ENCODE measurements around the gene GREB1. TPM values are rescaled to one million over a fixed set of nuclear protein-coding genes. Genes with fewer than 3 reads are reported as not detected.

GREB1 gene
- polyA plus RNA-seq, 1 of the 3 experiments (the other 2 are of a cell fraction): 2.9 TPM

DNA sequence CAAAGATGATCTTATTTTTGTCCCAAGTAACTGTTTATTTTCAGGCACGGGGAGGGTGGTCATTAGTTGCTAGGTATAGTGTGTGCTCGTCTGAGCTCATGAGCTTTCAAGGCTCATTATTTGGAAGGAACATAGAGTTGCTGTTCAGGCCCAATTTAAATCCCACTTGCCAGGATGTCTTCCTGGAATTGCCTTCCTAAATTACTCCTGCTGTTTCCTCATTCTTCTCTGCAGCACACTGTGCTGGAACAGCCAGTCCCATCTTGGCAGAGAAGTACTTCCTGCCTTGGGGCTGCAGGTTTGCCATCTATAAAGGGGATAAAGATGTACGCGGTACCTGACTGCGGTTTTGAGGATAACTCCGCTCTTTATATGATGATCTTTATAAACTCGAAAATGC lies 37.3 kb downstream of the GREB1 start:
- Histone ChIP-seq H3F3A (replicated peaks; ENCODE audit: insufficient read depth) (no peaks in the 10 kb centered on the region), H3K36me3 (replicated peaks in 1 of 2; ENCODE audit: control insufficient read depth in 1 of 2, insufficient read depth in 2 of 2, low read length in 1 of 2) (no peaks in the 10 kb centered on the region), H3K4me2 (no peak overlapping the region), H4K20me1 (ENCODE audit: insufficient read depth) (no peaks in the 10 kb centered on the region), H3K79me2 (ENCODE audit: insufficient read depth) (no peaks in the 10 kb centered on the region), H3K27me3 (ENCODE audit: insufficient read depth) (no peaks in the 10 kb centered on the region), H3K4me3 (ENCODE audit: low read depth in 2 of 2, low read length in 1 of 2) (no peak overlapping the region), H3K4me1 (ENCODE audit: control insufficient read depth in 1 of 2, insufficient read depth in 2 of 2, low read depth in 1 of 2, low read length in 1 of 2) (no peaks in the 10 kb centered on the region; a peak in 1 of 4 replicates), H3K9ac (no peak overlapping the region), H3K9me3 (no peaks in the 10 kb centered on the region), H2AFZ (ENCODE audit: low read depth) (no peak overlapping the region), H3K9me2 (no peaks in the 10 kb centered on the region), H3K27ac (ENCODE audit: low read depth in 2 of 2, low read length in 1 of 2) (no peak overlapping the region)
- CTCF ChIA-PET: interaction anchor here (8.2 kb wide), 1 partner anchor 12 kb away, joined by 123 read pairs; no protein-coding TSS in a partner anchor
- TF ChIP-seq SIN3A (IDR thresholded peaks at IDR 0.05; ENCODE audit: borderline replicate concordance, low read depth, low read length) (no peak), MEF2A (IDR thresholded peaks at IDR 0.05; ENCODE audit: borderline replicate concordance, low read depth) (no peak), CHD2 (IDR thresholded peaks at IDR 0.05; ENCODE audit: low read length, partially characterized antibody) (no peak), MXI1 (IDR thresholded peaks at IDR 0.05; ENCODE audit: low read depth, low read length) (no peak), TCF12 (IDR thresholded peaks at IDR 0.05) (no peak), RXRA (IDR thresholded peaks at IDR 0.05; ENCODE audit: borderline replicate concordance, low read depth) (no peak), TAF1 (IDR thresholded peaks at IDR 0.05; ENCODE audit: borderline replicate concordance, low read depth, low read length) (no peak), TEAD4 (IDR thresholded peaks at IDR 0.05; ENCODE audit: borderline replicate concordance, insufficient read depth) (no peak), FOXJ3 (CRISPR knock-in tag; IDR thresholded peaks at IDR 0.05) (no peak), NRF1 (IDR thresholded peaks at IDR 0.05; ENCODE audit: low read depth, low read length) (no peak), RAD21 (IDR thresholded peaks at IDR 0.05; ENCODE audit: low read length) (no peak), GABPA (IDR thresholded peaks at IDR 0.05; ENCODE audit: low read depth) (no peak), NFIC (IDR thresholded peaks at IDR 0.05; ENCODE audit: borderline replicate concordance) (no peak), RFX5 (IDR thresholded peaks at IDR 0.05; ENCODE audit: low read length) (no peak), ELF1 (IDR thresholded peaks at IDR 0.05) (no peak)
- TF ChIP-seq, protein P1, sequence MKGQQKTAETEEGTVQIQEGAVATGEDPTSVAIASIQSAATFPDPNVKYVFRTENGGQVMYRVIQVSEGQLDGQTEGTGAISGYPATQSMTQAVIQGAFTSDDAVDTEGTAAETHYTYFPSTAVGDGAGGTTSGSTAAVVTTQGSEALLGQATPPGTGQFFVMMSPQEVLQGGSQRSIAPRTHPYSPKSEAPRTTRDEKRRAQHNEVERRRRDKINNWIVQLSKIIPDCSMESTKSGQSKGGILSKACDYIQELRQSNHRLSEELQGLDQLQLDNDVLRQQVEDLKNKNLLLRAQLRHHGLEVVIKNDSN (IDR thresholded peaks at IDR 0.05; ENCODE audit: borderline replicate concordance, low read depth): no peak
- TF ChIP-seq, protein P2, sequence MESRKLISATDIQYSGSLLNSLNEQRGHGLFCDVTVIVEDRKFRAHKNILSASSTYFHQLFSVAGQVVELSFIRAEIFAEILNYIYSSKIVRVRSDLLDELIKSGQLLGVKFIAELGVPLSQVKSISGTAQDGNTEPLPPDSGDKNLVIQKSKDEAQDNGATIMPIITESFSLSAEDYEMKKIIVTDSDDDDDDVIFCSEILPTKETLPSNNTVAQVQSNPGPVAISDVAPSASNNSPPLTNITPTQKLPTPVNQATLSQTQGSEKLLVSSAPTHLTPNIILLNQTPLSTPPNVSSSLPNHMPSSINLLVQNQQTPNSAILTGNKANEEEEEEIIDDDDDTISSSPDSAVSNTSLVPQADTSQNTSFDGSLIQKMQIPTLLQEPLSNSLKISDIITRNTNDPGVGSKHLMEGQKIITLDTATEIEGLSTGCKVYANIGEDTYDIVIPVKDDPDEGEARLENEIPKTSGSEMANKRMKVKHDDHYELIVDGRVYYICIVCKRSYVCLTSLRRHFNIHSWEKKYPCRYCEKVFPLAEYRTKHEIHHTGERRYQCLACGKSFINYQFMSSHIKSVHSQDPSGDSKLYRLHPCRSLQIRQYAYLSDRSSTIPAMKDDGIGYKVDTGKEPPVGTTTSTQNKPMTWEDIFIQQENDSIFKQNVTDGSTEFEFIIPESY (IDR thresholded peaks at IDR 0.05; ENCODE audit: borderline replicate concordance, low read depth): no peak
- TF ChIP-seq, protein P3, sequence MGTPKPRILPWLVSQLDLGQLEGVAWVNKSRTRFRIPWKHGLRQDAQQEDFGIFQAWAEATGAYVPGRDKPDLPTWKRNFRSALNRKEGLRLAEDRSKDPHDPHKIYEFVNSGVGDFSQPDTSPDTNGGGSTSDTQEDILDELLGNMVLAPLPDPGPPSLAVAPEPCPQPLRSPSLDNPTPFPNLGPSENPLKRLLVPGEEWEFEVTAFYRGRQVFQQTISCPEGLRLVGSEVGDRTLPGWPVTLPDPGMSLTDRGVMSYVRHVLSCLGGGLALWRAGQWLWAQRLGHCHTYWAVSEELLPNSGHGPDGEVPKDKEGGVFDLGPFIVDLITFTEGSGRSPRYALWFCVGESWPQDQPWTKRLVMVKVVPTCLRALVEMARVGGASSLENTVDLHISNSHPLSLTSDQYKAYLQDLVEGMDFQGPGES (IDR thresholded peaks at IDR 0.05; ENCODE audit: low read depth, low read length): no peak
- TF ChIP-seq, protein P4, sequence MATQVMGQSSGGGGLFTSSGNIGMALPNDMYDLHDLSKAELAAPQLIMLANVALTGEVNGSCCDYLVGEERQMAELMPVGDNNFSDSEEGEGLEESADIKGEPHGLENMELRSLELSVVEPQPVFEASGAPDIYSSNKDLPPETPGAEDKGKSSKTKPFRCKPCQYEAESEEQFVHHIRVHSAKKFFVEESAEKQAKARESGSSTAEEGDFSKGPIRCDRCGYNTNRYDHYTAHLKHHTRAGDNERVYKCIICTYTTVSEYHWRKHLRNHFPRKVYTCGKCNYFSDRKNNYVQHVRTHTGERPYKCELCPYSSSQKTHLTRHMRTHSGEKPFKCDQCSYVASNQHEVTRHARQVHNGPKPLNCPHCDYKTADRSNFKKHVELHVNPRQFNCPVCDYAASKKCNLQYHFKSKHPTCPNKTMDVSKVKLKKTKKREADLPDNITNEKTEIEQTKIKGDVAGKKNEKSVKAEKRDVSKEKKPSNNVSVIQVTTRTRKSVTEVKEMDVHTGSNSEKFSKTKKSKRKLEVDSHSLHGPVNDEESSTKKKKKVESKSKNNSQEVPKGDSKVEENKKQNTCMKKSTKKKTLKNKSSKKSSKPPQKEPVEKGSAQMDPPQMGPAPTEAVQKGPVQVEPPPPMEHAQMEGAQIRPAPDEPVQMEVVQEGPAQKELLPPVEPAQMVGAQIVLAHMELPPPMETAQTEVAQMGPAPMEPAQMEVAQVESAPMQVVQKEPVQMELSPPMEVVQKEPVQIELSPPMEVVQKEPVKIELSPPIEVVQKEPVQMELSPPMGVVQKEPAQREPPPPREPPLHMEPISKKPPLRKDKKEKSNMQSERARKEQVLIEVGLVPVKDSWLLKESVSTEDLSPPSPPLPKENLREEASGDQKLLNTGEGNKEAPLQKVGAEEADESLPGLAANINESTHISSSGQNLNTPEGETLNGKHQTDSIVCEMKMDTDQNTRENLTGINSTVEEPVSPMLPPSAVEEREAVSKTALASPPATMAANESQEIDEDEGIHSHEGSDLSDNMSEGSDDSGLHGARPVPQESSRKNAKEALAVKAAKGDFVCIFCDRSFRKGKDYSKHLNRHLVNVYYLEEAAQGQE (IDR thresholded peaks at IDR 0.05; ENCODE audit: low read depth, low read length): no peak
- TF ChIP-seq, protein P5, sequence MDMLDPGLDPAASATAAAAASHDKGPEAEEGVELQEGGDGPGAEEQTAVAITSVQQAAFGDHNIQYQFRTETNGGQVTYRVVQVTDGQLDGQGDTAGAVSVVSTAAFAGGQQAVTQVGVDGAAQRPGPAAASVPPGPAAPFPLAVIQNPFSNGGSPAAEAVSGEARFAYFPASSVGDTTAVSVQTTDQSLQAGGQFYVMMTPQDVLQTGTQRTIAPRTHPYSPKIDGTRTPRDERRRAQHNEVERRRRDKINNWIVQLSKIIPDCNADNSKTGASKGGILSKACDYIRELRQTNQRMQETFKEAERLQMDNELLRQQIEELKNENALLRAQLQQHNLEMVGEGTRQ (IDR thresholded peaks at IDR 0.05; ENCODE audit: borderline replicate concordance, low read depth, low read length): no peak
- WGBS (ENCODE audit: low lambda C conversion rate): 82% methylated on average over 7 of the region's 7 CpGs
- DNase-seq: no peak
- POLR2A ChIA-PET: no interaction called here
